ENCODE data around the gene KRTAP6-2.

- no peak for TF ChIP-seq EZH2phosphoT487 (IDR thresholded peaks at IDR 0.05; ENCODE audit: borderline replicate concordance, low read depth, low read length)
- TF ChIP-seq CTCF (conservative IDR thresholded peaks at IDR 0.05; ENCODE audit: low read length): no peak
Observed at GRCh38 chr21:30612132-30612531, 13.4 kb upstream of the KRTAP6-2 start.
